HG03520 (cell line): ENCODE data around the gene VPS52.
A peak's percentile ranks its signal among the peaks of the same experiment; 100 is the strongest.

Experiments
- ATAC-seq: cut with Tn5 transposase; IDR thresholded peaks from one replicate; pipeline ENCODE4 v1.9.1; 2021; ENCODE audit warnings: mild to moderate bottlenecking, moderate library complexity; ENCODE audit not compliant: unreplicated experiment

Gene VPS52

DNA sequence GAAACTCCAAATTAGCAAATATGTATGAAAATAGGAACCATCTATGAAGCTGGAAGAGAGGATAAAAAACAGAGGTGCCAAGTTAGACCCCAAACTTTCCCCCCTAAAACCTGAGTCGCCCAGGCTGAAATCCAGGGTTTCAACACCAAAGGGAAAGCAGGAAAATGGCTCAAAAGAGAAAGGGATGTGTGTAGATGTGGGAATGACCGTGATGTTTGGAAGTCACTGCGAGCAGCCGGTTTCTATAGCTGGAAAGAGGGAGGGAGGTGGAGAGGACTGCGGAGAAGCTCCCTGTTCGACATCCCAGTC, 58.9 kb downstream of the VPS52 start:
- ATAC-seq: no peak

DNA sequence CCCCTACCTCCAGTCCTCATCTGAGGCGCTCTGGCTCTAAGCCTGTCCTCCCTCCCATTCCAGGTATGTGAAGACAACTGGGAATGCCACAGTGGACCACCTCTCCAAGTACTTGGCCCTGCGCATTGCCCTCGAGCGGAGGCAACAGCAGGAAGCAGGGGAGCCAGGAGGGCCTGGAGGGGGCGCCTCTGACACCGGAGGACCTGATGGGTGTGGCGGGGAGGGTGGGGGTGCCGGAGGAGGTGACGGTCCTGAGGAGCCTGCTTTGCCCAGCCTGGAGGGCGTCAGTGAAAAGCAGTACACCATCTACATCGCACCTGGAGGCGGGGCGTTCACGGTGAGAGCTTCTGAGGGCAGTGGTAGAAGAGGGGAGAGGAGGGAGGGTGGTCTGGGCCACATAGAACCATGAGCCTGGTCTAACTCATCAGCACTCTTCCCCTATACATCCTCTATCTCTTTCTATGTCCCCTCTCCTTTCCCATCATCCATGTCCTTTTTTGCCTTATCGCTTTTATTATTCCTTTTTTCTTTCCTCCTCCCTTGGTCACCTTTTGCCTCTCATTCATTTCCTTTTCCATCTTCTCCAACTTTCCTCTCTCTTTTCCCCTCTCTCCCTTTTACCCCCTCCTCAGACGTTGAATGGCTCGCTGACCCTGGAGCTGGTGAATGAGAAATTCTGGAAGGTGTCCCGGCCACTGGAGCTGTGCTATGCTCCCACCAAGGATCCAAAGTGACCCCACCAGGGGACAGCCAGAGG, 59.8 kb downstream of the VPS52 start:
- ATAC-seq: no peak

DNA sequence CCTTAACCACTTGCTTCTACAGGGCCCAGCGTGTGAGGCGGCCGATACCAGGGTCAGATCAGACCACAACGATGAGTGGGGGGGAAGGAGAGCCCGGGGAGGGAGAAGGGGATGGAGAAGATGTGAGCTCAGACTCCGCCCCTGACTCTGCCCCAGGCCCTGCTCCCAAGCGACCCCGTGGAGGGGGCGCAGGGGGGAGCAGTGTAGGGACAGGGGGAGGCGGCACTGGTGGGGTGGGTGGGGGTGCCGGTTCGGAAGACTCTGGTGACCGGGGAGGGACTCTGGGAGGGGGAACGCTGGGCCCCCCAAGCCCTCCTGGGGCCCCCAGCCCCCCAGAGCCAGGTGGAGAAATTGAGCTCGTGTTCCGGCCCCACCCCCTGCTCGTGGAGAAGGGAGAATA, 60.5 kb downstream of the VPS52 start:
- no peak for ATAC-seq

- ATAC-seq: no peak
Observed at GRCh38 chr6:33209856-33210255, 61.8 kb downstream of the VPS52 start.

- ATAC-seq: no peak
Observed at GRCh38 chr6:33208091-33208967, 63.3 kb downstream of the VPS52 start, which contains the start of gene RING1. TSS of gene RING1 (plus strand) at chr6:33208500. CDS start at chr6:33208823, 323 bp downstream.

DNA sequence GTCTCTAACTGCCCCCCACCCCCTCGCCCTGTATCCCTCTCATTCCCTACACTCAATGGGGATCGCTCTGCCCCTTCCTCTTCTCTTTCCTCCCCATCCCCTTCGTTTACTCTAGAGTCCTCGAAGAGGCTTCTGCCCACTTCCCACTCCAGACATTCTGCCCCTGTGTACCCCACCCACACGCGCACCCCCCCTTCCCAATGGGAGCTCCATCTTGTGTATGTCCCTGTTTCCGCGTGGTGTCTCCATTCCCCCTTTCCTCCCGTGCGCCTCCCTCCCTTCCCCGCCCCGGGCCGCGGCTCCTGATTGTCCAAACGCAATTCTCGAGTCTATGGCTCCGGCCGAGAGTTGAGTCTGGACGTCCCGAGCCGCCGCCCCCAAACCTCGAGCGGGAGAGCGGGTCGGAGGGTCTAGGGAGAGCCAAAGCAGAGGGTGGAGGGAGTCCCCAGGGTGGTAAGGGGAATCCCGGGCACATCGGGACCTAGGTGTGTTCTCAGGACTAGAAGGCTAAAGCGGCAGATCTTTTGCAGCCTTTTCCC, 64.1 kb downstream of the VPS52 start:
- no peak for ATAC-seq

GRCh38 chr6:33206864-33207551, 64.7 kb downstream of the VPS52 start:
- ATAC-seq: no peak

GRCh38 chr6:33206027-33206863, 65.4 kb downstream of the VPS52 start:
- no peak for ATAC-seq

GRCh38 chr6:33205191-33206026, 66.3 kb downstream of the VPS52 start:
- no peak for ATAC-seq

DNA sequence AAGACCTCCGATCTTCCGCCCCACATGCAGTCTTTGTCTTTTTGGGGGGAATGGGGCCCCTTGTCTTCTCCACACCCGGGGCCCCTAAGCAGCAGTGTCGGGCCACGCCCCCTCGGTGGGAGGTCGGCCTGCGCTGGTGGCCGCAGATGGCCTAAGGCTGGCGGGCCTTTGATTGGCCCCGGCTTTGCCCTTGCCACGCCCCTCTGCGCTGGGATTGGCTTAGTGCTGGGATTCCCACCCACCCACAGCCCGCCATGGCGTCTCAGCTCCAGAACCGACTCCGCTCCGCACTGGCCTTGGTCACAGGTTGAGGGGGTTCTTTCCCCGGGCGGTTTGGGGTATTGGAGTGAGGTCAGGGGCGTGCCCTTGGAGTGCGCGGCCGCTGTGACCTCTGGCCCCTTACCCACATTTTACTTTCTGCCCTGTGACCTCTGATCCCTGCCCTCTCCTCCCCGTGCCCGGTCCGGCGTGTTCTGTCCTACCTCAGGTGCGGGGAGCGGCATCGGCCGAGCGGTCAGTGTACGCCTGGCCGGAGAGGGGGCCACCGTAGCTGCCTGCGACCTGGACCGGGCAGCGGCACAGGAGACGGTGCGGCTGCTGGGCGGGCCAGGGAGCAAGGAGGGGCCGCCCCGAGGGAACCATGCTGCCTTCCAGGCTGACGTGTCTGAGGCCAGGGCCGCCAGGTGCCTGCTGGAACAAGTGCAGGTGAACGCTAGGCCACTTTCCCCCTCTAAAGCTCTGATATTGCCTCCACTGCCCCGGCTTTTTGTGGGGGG, 67.1 kb downstream of the VPS52 start, which contains the start of gene HSD17B8:
Gene HSD17B8 (plus strand): TSS at position 241 of the 776 bp plus-strand sequence. CDS start 14 bp downstream, at position 255.
- ATAC-seq: peak; percentile 39

- ATAC-seq: no peak
Observed at GRCh38 chr6:33204165-33204414, 67.6 kb downstream of the VPS52 start.

GRCh38 chr6:33203443-33204164, 68.1 kb downstream of the VPS52 start:
- no peak for ATAC-seq

DNA sequence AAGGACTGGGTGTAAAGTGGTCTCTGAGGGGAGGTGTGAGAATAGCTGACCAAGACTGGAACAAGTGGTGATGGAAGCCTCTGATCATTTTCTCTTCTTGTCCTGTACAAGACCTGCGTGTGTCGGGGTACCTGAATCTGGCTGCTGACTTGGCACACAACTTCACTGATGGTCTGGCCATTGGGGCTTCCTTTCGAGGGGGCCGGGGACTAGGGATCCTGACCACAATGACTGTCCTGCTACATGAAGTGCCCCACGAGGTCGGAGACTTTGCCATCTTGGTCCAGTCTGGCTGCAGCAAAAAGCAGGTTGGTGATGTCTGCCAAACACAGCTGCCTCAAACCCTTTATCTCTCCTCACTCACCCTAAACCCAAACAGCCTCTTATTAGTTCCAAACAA, 68.9 kb downstream of the VPS52 start:
- ATAC-seq: no peak

- no peak for ATAC-seq
Observed at GRCh38 chr6:33201935-33202334, 69.7 kb downstream of the VPS52 start.

DNA sequence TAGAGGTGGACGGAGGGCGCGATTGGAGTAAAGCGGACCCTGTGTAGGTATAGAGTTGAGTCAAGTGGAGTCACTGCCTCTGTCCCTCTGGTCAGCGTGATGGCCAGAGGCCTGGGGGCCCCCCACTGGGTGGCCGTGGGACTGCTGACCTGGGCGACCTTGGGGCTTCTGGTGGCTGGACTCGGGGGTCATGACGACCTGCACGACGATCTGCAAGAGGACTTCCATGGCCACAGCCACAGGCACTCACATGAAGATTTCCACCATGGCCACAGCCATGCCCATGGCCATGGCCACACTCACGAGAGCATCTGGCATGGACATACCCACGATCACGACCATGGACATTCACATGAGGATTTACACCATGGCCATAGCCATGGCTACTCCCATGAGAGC, 70.5 kb downstream of the VPS52 start:
- ATAC-seq: no peak
